Skin epidermis (tissue), 12 donors: ENCODE data around the gene RBCK1.

Source experiments
- H3K27ac ChIP-seq, 21 experiments: fragments of 200-600 bp; sonication (generic) in 11 of 21; one replicate each; pipeline ENCODE4 v1.5.0; 2020; ENCODE audit warnings: mild to moderate bottlenecking in 3 of 21, inconsistent platforms in 2 of 21, moderate library complexity in 2 of 21
- H3K4me3 ChIP-seq, 7 experiments: fragments of 200-600 bp; sonication (generic) in 2 of 7; one replicate each; pipeline ENCODE4 v1.5.0; 2020; ENCODE audit warnings: inconsistent platforms in 2 of 7, mild to moderate bottlenecking in 2 of 7, moderate library complexity in 1 of 7

RBCK1 gene

DNA sequence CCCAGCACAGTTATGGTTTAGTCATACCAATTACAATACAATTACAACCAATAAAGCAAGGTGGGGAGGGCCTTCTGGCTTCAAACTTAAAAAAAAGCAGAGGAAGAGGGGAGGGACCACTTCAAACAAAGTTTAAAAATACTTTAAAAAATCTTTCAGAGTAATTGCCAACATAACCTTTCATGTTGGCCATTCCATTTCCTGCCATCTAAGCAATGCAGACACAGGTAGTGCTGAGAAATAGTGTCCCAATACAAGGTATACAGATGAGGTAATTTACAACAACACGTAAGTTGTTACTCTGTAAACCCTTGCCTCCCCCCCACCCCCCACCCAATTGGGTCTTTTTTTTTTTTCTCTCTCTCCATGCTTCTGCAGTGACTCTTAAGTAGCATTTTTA is 73.1 kb downstream of the RBCK1 start:
- Histone ChIP-seq H3K27ac (no peak overlapping the region), H3K4me3 (no peak overlapping the region)
